Gastroesophageal sphincter (tissue), 3 donors: ENCODE data around the gene E2F3.

ENCODE experiments used
- POLR2A ChIP-seq, 2 donors: fragments of 450-650 bp; IDR thresholded peaks; one replicate each; pipeline ENCODE4 v1.6.1; 2017; ENCODE audit warnings: antibody characterized with exemption in 2 of 2, mild to moderate bottlenecking in 2 of 2, moderate library complexity in 1 of 2
- POLR2AphosphoS5 ChIP-seq: sonication (generic); formaldehyde crosslinking; IDR thresholded peaks from one replicate; pipeline ENCODE4 v1.6.1; 2017; ENCODE audit warnings: antibody characterized with exemption
- TF ChIP-seq, protein P1 (sequence below), 4 experiments: fragments of 200-600 bp in 2 of 4; fragments of 450-650 bp in 2 of 4; sonication (generic) in 1 of 4; IDR thresholded peaks; one replicate each; pipeline ENCODE4 v1.5.1; 2017 to 2019; ENCODE audit warnings: antibody characterized with exemption in 4 of 4, mild to moderate bottlenecking in 2 of 4, moderate library complexity in 2 of 4

DNA sequence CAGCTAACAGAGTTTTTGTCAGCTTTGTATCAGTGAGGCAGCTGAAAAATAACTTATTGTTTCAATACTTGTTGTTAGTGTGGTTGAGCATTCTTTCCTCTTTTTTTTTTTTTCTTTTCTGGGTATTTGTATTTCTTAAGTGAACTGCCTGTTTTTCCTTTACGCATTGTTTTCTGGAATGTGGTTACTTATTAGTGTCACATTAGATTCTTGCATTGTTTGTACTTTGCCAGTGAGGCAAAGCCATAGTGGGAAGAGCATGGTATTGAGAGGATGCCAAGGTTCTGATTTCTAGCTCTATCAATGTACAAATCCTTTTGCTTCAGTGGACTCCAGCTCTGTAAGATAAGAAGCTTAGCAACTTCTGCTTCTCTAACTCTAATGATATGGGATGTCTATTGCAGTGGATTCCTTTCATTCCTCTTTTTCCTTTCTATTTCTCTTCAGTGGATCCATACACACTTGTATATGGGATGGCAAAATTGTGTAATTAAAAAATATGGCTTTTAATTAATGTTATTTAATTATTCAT lies 136.5 kb downstream of the E2F3 start:
- TF ChIP-seq POLR2AphosphoS5 (no peak), POLR2A (IDR thresholded peaks at IDR 0.05) (no peak)
- TF ChIP-seq, protein P1, sequence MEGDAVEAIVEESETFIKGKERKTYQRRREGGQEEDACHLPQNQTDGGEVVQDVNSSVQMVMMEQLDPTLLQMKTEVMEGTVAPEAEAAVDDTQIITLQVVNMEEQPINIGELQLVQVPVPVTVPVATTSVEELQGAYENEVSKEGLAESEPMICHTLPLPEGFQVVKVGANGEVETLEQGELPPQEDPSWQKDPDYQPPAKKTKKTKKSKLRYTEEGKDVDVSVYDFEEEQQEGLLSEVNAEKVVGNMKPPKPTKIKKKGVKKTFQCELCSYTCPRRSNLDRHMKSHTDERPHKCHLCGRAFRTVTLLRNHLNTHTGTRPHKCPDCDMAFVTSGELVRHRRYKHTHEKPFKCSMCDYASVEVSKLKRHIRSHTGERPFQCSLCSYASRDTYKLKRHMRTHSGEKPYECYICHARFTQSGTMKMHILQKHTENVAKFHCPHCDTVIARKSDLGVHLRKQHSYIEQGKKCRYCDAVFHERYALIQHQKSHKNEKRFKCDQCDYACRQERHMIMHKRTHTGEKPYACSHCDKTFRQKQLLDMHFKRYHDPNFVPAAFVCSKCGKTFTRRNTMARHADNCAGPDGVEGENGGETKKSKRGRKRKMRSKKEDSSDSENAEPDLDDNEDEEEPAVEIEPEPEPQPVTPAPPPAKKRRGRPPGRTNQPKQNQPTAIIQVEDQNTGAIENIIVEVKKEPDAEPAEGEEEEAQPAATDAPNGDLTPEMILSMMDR (IDR thresholded peaks at IDR 0.05), result no peak
